Gastroesophageal sphincter (tissue), 3 donors: ENCODE results near the gene C1QTNF12.

Source experiments
- CTCF ChIP-seq, 4 experiments: fragments of 200-600 bp in 2 of 4; fragments of 450-650 bp in 2 of 4; sonication (generic) in 1 of 4; IDR thresholded peaks; one replicate each; pipeline ENCODE4 v1.5.1; 2017 to 2019; ENCODE audit warnings: antibody characterized with exemption in 4 of 4, mild to moderate bottlenecking in 2 of 4, moderate library complexity in 2 of 4
- EP300 ChIP-seq: sonication (generic); formaldehyde crosslinking; IDR thresholded peaks from one replicate; pipeline ENCODE4 v1.6.1; 2017; ENCODE audit warnings: antibody characterized with exemption, mild to moderate bottlenecking
- POLR2A ChIP-seq, 2 donors: fragments of 450-650 bp; IDR thresholded peaks; one replicate each; pipeline ENCODE4 v1.6.1; 2017; ENCODE audit warnings: antibody characterized with exemption in 2 of 2, mild to moderate bottlenecking in 2 of 2, moderate library complexity in 1 of 2

- TF ChIP-seq CTCF (IDR thresholded peaks at IDR 0.05) = no peak
- no peak for TF ChIP-seq POLR2A (IDR thresholded peaks at IDR 0.05)
- TF ChIP-seq EP300 = no peak
Observed at GRCh38 chr1:1197188-1197500, 49.4 kb downstream of the C1QTNF12 start.
